ENCODE data around the gene TM4SF5.

DNA sequence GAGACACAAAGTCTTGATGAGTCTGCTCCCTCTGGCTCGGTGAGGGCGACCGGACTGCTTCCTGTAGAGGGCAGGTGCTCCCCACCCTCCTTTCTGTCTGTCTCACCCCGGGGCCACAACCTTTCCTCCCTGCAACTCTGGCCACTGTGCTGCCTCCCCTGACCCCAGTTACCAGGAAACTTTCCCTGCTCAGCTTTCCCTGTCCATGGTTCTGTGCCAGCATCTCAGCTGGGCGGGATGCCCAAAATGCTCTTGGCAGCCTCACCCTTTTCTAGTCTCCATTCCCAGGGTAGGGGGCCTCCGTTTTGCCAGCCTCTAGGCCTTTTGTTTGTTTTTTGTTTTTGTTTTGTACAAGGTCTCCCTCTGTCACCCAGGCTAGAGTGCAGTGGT, 36.7 kb downstream of the TM4SF5 start:
- TF ChIP-seq EZH2phosphoT487 (IDR thresholded peaks at IDR 0.05; ENCODE audit: insufficient read depth, low read depth) (no peak), EZH2 (IDR thresholded peaks at IDR 0.05; ENCODE audit: insufficient read depth, poor library complexity, severe bottlenecking) (no peak)
